K562 (cell line): Measurements from ENCODE around the gene FAM219A. TPM values are rescaled to one million over a fixed set of nuclear protein-coding genes. Genes with fewer than 3 reads are reported as not detected.
A peak's percentile ranks its signal among the peaks of the same experiment; 100 is the strongest.

ENCODE experiments used
- ARID2 ChIP-seq: fragments of 450-650 bp; IDR thresholded peaks from 2 replicates; pipeline ENCODE4 v1.6.1; 2017; ENCODE audit warnings: antibody characterized with exemption, mild to moderate bottlenecking
- HIVEP1 ChIP-seq: fragments of 250-450 bp; sonication (Bioruptor Pico); IDR thresholded peaks from 2 replicates; pipeline ENCODE4 v1.4.0; 2020; ENCODE audit warnings: mild to moderate bottlenecking
- HNRNPK ChIP-seq: fragments of 200-400 bp; formaldehyde crosslinking; IDR thresholded peaks from one replicate; pipeline ENCODE4 v1.6.1; 2018; ENCODE audit warnings: mild to moderate bottlenecking, low read depth, low read length; ENCODE audit not compliant: poor library complexity, severe bottlenecking
- KLF6 ChIP-seq: fragments of 250-450 bp; sonication (Bioruptor Pico); IDR thresholded peaks from 2 replicates; pipeline ENCODE4 v1.4.0; 2020; ENCODE audit warnings: mild to moderate bottlenecking, moderate library complexity, borderline replicate concordance
- MAFK ChIP-seq: IDR thresholded peaks from 2 replicates; pipeline ENCODE4 v1.6.1; 2011; ENCODE audit warnings: low read length, improper control_type of control experiment
- MBD2 ChIP-seq: sonication (generic); IDR thresholded peaks from 2 replicates; pipeline ENCODE4 v1.6.1; 2016; ENCODE audit warnings: low read depth, borderline replicate concordance
- MIER1 ChIP-seq: fragments of 450-650 bp; IDR thresholded peaks from 2 replicates; pipeline ENCODE4 v1.6.1; 2016; ENCODE audit warnings: antibody characterized with exemption, mild to moderate bottlenecking, low read depth
- PHF21A ChIP-seq: fragments of 450-650 bp; IDR thresholded peaks from 2 replicates; pipeline ENCODE4 v1.6.1; 2017; ENCODE audit warnings: low read depth, borderline replicate concordance
- SMC3 ChIP-seq: conservative IDR thresholded peaks from 2 replicates; pipeline ENCODE4 v1.6.1; 2011; ENCODE audit warnings: low read depth, low read length, improper control_type of control experiment; ENCODE audit not compliant: insufficient read depth
- TAF9B ChIP-seq: fragments of 450-650 bp; IDR thresholded peaks from 2 replicates; pipeline ENCODE4 v1.6.1; 2018; ENCODE audit warnings: mild to moderate bottlenecking; ENCODE audit not compliant: partially characterized antibody
- ZNF778 ChIP-seq: fragments of 450-650 bp; formaldehyde crosslinking; IDR thresholded peaks from 2 replicates; pipeline ENCODE4 v1.4.0; 2020; ENCODE audit warnings: mild to moderate bottlenecking, moderate library complexity
- polyA plus RNA-seq, 8 experiments: library from polyadenylated mRNA; depleted of rRNA in 4 of 8; stranded (reverse) in 5 of 8; unstranded in 3 of 8; fragments of >200 nt; fragmentation: Nextera tagmentation in 2 of 8; fragmentation: Illumina TruSeq in 1 of 8; extraction: Ambion mirVana in 2 of 8; extraction: Trizol in 1 of 8; gene quantifications; 2 replicates each; pipeline versions ENCODE4 v1.2.1 to v1.2.3, GENCODE V29; 2011 to 2014; ENCODE audit warnings: inconsistent platforms in 1 of 8, missing spikeins in 1 of 8
- total RNA-seq, 7 experiments: library from RNA; depleted of rRNA in 6 of 7; stranded (reverse); fragments of >200 nt in 6 of 7; fragmentation: Illumina TruSeq in 2 of 7; extraction: Trizol in 2 of 7; gene quantifications; 2 replicates each; pipeline versions ENCODE4 v1.2.1 to v1.2.3, GENCODE V29; 2011 to 2021; ENCODE audit warnings: low replicate concordance in 1 of 7
- TF ChIP-seq, protein P1 (sequence below): fragments of 200-400 bp; formaldehyde crosslinking; IDR thresholded peaks from 2 replicates; pipeline ENCODE4 v1.6.1; 2017; ENCODE audit warnings: mild to moderate bottlenecking, low read depth, low read length, moderate library complexity
- TF ChIP-seq, protein P2 (sequence below), 3 experiments: IDR thresholded peaks in 2 of 3; conservative IDR thresholded peaks in 1 of 3; 2 replicates each; pipeline ENCODE4 v1.5.1; 2011 to 2012; ENCODE audit warnings: low read length in 3 of 3, mild to moderate bottlenecking in 3 of 3, control low read depth in 2 of 3, improper control_type of control experiment in 1 of 3, inconsistent platforms in 1 of 3, low read depth in 1 of 3, mixed read lengths in 1 of 3, moderate library complexity in 1 of 3; ENCODE audit not compliant: insufficient read depth in 2 of 3

Gene FAM219A
- total and polyA plus RNA-seq, 9 of the 15 experiments (the other 6 are each of a cell fraction or from before 2014, with no cell fraction given) = 0.63 to 8.6 (median 2.9) TPM

DNA sequence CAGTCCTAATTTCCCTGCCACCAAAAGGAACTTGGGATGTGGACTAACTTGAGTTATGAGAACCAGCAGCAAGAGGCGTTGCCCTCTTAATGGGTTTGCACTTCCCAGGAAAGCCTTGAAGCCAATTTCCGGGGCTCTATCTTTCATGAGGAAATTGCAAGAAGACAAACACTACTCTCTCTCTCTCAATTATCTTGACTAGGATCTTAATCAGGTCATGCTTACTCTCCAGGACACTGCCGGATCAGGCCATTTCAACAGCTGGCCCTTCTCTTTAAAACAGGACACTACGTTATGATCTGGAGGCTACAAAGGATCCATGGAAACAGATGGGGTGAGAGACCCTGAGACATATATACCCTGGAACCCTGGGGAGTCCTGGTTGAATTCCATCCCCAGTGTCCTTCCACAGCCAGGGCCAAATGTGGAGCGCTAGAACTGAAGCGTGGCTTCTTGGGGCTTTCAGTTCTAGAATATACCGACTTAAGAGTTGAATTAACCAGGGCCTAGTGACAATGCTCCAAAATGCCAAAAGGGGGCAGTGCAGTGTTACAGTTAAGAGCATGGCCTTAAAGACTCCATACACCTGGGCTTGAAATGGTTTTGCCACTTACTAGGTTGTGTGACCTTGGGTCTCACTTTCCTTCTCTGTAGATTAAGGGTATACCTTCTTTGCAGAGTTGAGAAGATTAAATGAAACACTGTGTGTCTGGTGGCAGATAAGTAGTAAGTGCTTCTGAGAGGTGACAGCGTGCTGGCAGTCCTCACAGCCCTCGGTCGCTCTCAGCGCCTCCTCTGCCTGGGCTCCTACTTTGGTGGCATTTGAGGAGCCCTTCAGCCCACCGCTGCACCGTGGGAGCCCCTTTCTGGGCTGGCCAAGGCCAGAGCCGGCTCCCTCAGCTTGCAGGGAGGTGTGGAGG is 21.1 kb downstream of the FAM219A start (continued):
- TF ChIP-seq, protein P1, sequence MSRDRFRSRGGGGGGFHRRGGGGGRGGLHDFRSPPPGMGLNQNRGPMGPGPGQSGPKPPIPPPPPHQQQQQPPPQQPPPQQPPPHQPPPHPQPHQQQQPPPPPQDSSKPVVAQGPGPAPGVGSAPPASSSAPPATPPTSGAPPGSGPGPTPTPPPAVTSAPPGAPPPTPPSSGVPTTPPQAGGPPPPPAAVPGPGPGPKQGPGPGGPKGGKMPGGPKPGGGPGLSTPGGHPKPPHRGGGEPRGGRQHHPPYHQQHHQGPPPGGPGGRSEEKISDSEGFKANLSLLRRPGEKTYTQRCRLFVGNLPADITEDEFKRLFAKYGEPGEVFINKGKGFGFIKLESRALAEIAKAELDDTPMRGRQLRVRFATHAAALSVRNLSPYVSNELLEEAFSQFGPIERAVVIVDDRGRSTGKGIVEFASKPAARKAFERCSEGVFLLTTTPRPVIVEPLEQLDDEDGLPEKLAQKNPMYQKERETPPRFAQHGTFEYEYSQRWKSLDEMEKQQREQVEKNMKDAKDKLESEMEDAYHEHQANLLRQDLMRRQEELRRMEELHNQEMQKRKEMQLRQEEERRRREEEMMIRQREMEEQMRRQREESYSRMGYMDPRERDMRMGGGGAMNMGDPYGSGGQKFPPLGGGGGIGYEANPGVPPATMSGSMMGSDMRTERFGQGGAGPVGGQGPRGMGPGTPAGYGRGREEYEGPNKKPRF = no peak
- TF ChIP-seq MAFK = no peak
- no peak for TF ChIP-seq HIVEP1 (CRISPR knock-in tag)
- TF ChIP-seq ZNF778 (CRISPR knock-in tag) = no peak
- TF ChIP-seq HNRNPK = no peak
- TF ChIP-seq ARID2 = peak; percentile 63; the same call in 1 of the 2 replicates
- TF ChIP-seq MBD2 = no peak
- TF ChIP-seq, protein P2, sequence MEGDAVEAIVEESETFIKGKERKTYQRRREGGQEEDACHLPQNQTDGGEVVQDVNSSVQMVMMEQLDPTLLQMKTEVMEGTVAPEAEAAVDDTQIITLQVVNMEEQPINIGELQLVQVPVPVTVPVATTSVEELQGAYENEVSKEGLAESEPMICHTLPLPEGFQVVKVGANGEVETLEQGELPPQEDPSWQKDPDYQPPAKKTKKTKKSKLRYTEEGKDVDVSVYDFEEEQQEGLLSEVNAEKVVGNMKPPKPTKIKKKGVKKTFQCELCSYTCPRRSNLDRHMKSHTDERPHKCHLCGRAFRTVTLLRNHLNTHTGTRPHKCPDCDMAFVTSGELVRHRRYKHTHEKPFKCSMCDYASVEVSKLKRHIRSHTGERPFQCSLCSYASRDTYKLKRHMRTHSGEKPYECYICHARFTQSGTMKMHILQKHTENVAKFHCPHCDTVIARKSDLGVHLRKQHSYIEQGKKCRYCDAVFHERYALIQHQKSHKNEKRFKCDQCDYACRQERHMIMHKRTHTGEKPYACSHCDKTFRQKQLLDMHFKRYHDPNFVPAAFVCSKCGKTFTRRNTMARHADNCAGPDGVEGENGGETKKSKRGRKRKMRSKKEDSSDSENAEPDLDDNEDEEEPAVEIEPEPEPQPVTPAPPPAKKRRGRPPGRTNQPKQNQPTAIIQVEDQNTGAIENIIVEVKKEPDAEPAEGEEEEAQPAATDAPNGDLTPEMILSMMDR (IDR thresholded peaks at IDR 0.05 in 2 of 3, conservative IDR thresholded peaks at IDR 0.05 in 1 of 3; ENCODE audit: insufficient read depth in 2 of 3, low read depth in 1 of 3, low read length in 3 of 3) = peak; percentile 72 to 88 (median 77)
- TF ChIP-seq MIER1 = no peak
- no peak for TF ChIP-seq PHF21A
- no peak for TF ChIP-seq KLF6
- peak; percentile 74; the same call in 1 of the 2 replicates for TF ChIP-seq SMC3
- TF ChIP-seq TAF9B = no peak
